HG02642 (cell line): ENCODE measurements around the gene USP34.
A peak's percentile ranks its signal among the peaks of the same experiment; 100 is the strongest.
"Not testable (repeated sequence)": the region's sequence is repeated elsewhere in the genome, so short reads cannot be mapped to it uniquely, and the experiment has no call there.

Source experiments
- ATAC-seq: cut with Tn5 transposase; IDR thresholded peaks from one replicate; pipeline ENCODE4 v1.9.1; 2021; ENCODE audit warnings: mild to moderate bottlenecking; ENCODE audit not compliant: unreplicated experiment, poor library complexity

Gene USP34

DNA sequence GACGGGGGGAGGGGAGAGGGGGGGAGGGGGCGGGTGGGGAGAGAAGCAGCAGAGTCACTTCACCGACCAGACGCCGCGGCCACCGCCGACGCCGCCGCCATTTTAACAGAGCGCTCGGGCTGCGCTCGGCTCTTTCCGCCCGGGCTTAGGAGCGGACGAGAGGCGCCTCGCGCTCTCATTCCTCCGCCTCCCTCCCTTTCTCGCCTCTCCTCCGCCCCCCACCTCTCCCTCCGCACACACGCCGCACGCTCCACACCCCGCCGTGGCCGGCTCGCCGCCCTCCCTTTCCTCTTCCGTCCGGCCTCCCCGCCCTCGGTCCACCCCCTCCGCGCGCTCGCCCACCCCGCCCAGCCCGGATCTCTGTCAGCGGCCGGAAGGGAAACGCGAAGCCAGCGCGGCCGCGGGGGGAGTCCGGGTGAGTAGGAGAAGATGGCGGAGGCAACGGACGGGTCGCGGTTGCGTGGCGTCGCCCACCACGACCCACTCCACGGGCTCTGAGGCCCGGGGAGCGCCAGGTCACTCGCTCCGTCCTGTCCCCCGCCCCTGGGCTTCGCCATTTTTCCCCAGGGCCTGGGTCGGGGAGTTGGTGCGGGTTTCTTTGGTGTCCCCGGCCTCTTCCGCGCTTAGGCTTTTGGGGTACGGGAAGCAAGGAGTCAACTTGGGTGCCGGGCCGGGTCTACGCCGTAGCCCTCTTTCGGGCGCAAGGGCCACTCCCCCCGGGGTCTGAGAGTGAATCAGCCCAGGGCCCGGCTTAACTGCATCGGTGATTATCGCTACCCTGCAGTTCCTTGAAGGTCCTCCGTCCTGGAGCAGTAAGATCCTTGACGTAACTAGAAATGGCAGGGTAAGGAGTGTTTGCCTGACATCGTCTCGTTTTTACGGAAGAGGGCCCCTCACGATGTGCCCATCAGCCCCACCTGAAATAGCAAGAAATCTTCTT, at the start of gene USP34:
USP34 (minus strand) TSS at position 123 of the 940 bp plus-strand sequence. CDS start 395 bp downstream, outside the sequence.
- ATAC-seq, result peak; percentile 78

GRCh38 chr2:61520261-61520660, 49.4 kb upstream of the USP34 start:
- ATAC-seq, result no peak

DNA sequence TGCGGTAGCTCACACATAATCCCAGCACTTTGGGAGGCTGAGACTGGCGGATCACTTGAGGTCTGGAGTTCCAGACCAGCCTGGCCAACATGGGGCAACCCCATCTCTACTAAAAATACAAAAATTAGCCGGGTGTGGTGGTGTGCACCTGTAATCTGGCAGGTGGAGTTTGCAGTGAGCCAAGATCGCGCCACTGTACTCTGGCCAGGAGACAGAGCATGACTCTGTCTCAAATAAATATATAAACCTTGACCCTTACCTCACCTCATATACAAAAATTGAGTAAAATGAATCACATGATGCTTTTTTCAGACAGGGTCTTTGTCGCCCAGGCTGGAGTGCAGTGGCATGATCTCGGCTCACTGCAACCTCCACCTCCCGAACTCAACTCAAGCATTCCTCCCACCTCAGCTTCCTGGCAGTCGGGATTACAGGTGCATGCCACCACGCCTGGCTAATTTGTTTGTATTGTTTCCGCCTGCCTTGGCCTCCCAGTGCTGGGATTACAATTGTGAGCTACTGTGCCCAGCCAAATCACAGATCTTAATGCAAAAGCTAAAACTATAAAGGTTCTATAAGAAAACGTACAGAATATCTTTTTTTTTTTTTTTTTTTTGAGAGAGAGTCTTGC, 42.0 kb upstream of the USP34 start:
- no peak for ATAC-seq

GRCh38 chr2:61510674-61511671, 40.1 kb upstream of the USP34 start:
- ATAC-seq, result no peak

DNA sequence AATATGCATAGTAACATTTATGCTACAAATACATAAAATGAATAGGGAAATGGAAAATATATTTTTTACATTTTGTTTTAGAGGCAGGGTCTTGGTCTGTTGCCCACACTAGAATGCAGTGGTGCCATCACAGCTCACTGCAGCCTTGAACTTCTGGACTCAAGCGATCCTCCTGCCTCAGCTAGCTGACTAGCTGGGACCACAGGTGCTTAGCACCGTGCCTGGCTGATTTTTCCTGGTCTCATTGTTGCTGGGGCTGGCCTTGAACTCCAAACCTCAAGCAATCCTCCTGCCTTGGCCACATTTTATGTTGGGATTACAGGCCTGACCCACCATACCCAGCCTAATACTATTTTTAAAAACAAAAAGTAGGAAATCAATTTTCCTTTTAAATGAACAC, 34.1 kb upstream of the USP34 start:
- no peak for ATAC-seq

GRCh38 chr2:61499060-61499459, 28.2 kb upstream of the USP34 start:
- no peak for ATAC-seq

- no peak for ATAC-seq
These were observed 22.6 kb upstream of the USP34 start for GRCh38 chr2:61493523-61493942.

DNA sequence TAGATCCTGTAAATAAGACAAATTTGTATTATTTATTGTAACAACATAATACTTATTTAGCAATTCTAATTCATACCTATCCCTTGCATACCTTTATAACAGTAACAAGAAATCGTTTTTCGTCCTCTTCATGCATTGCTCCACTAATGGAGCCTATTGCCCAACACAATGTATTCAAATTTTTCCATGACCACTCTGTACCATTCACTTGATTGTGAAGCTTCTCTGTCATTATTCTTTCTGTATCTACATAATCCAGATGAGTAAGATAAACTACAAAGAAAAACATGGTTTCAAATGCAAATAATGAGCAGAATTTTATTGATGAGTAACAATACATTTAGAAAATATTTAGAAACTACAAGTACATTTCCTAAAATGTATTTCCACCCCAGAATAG, 21.6 kb upstream of the USP34 start:
- no peak for ATAC-seq

- ATAC-seq, result no peak
These were observed 14.4 kb upstream of the USP34 start for GRCh38 chr2:61485281-61485680.

DNA sequence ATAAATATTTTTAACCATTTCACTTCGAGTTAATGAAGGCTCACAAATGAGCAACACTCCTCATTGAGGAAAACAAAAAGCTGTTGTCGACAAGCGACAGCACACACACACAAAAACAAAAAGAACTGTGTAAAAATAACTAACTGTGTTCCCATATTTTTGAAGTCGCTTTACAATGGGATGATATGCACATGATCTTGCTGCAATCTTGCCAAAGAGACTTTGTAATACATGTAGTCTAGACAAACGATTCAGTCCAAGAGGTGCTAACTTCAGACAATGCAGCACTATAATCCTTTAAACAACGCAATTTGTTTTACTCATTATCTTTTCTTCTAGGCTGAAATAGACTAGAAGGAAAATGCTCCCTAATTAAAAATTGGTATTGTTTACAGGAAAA, 7.2 kb upstream of the USP34 start:
- ATAC-seq, result no peak

GRCh38 chr2:61476929-61477589, 6.2 kb upstream of the USP34 start:
- ATAC-seq, result not testable (repeated sequence)

DNA sequence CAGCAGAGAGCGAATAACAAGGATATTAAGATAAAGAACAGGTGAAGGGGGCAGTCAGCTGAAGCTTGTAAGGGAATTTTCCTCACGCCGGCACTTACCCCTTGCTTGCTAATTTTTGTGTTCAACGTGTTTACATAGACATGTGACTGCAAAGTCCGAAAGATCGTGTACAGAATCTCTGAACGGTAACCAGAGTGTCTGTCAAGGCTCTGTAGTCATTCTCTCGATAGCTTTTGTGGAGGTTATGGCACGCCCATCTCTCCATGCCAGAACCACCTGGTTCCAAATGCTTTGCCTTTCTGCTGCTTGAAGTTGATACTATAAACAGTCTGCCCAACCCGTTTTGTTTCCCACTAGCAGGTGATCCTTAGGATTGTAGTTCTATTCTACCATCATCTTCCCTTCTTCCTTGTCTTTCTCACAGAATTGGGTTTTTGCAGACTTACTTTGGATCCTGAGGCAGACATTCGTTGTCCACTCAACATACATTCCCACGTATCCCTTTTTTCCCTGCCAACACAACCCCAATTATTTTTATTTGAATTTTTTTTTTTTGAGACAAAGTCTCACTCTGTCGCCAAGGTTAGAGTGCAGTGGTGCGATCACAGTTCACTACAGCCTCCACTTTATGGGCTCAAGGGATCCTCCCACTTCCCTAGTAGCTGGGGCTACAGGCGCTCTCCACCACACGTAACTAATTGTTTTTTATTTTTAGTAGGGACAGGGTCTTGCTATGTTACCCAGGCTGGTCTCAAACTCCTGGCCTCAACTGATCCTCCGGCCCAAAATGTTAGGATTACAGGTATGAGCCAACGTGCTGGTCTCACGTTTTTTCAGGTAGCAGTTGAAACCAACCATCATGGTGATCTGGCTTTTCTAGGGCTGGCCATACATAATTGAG, 1.3 kb upstream of the USP34 start:
- peak; percentile 8 for ATAC-seq

- ATAC-seq, result peak; percentile 32
These were observed 550 bp downstream of the USP34 start for GRCh38 chr2:61470122-61470951.

- no peak for ATAC-seq
These were observed 1.3 kb downstream of the USP34 start for GRCh38 chr2:61469424-61470121.

GRCh38 chr2:61468231-61468630, 2.7 kb downstream of the USP34 start:
- not testable (repeated sequence) for ATAC-seq

DNA sequence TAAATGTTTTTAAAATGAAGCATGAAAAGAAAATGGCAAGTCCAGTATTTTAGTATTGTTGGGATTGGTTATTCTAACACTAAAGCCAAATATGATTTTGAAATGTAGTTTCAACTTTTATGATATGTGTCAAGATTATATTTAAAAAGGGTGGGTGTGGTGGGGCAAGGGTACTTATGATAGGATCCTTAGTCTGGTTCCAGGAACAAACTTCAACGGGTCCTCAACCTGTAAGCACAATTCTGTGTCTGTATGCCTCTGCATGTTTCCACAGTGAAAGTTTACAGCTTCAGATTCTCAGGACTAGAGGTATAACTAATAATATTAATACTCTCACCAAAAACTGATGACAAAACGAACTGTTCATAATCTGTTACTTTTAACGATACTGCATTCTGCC, 5.8 kb downstream of the USP34 start:
- ATAC-seq, result no peak

DNA sequence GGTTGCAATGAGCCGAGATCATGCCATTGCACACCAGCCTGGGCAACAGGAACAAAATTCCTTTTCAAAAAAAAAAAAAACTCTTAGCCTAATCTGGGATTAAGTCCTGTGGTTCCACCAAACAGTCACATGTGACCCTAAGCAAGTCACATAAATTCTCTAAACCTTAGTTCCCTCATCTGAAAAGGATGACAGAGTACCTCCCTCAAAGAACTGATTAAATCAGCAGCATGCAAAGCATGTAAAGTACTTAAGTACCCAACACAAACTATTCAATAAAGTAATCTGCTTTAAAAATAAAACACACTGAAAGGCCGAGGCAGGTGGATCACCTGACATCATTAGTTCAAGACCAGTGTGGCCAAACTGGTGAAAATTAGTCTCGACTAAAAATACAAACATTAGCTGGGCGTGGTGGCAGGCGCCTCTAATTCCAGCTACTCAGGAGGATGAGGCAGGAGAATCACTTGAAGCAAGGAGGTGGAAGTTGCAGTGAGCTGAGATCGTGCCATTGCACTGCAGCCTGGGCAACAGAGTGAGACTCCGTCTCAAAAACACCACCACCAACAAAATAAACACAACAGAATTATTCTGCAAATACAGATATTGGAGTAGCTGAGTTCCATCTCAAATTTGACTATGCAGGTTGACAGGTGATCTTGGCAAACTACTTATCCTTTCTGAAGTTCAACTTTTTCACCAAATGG, 7.0 kb downstream of the USP34 start:
- no peak for ATAC-seq
